ENCODE results near the gene PSENEN. TPM values are rescaled to one million over a fixed set of nuclear protein-coding genes. Genes with fewer than 3 reads are reported as not detected.

The PSENEN gene
- total and polyA plus RNA-seq, 2 of the 8 experiments (the other 6 are each of a cell fraction or from before 2014, with no cell fraction given) = 66.7 to 75.3 TPM

DNA sequence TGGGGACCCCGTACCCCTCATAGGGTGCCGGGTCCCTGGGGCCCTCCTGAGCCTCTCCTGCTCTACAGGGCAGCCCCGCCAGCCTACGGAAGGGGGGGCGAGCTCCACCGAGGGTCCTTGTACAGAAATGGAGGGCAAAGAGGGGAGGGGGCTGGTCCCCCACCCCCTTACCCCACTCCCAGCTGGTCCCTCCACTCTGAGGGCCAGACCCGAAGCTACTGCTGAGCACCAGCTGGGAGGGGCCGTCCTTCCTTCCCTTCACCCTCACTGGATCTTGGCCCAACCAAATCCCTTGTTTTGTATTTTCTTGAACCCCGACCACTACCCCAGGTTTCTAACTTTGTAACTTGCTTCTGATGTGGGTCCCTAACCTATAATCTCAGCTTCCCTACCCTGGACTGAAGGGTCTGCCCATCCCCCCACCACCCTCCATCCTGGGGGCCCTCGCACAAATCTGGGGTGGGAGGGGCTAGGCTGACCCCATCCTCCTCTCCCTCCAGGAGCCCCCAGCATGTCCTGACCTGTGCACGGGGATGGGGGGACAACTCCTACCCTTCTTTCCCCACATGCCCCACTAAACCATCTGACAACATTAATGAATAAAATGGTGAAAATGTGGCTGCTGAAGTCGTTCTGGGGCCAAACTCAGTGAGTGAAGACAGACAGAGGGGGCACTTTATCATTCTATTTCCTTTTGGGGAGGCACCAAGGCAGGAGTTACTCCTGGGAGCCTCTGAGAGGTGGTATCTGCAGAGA, 42.9 kb downstream of the PSENEN start:
- Histone ChIP-seq H3K79me2 (ENCODE audit: control insufficient read depth in 1 of 2, insufficient read depth in 2 of 2, low read length in 2 of 2) (no peaks in the 10 kb centered on the region), H2BK5ac (ENCODE audit: low read depth, low read length) (no peak overlapping the region), H3K27me3 (replicated peaks in 1 of 4; ENCODE audit: control insufficient read depth in 3 of 4, extremely low read depth in 1 of 4, insufficient read depth in 3 of 4, low read length in 3 of 4) (no peaks in the 10 kb centered on the region; a peak in 1 of 7 replicates), H3K4me3 (ENCODE audit: extremely low read depth in 1 of 4, insufficient read depth in 2 of 4, low read depth in 3 of 4, low read length in 4 of 4) (no peak overlapping the region), H4K5ac (ENCODE audit: insufficient read length, low read depth, low read length) (no peak overlapping the region), H3K56ac (replicated peaks; ENCODE audit: insufficient read length, low read depth, low read length) (no peak overlapping the region), H3K14ac (ENCODE audit: insufficient read length) (no peak overlapping the region), H3K23ac (ENCODE audit: insufficient read length) (no peak overlapping the region), H3K23me2 (ENCODE audit: low read depth, low read length) (peaks cover 11% of the 10 kb centered on the region), H3K18ac (ENCODE audit: extremely low read depth, low read length) (no peak overlapping the region), H3K4ac (replicated peaks; ENCODE audit: insufficient read length, low read depth, low read length) (no peak overlapping the region), H3K27ac (ENCODE audit: low read depth, low read length) (no peak overlapping the region), H3K4me2 (ENCODE audit: insufficient read depth in 1 of 2, low read depth in 2 of 2, low read length in 2 of 2) (no peak overlapping the region), H2AFZ (ENCODE audit: low read length) (no peak overlapping the region), H4K20me1 (replicated peaks in 1 of 2; ENCODE audit: control insufficient read depth in 1 of 2, insufficient read depth in 2 of 2, low read length in 2 of 2) (peaks cover 3 to 9% of the 10 kb centered on the region in 2 experiments), H3K36me3 (ENCODE audit: control insufficient read depth in 2 of 4, insufficient read depth in 4 of 4, low read length in 3 of 4) (no peaks in the 10 kb centered on the region), H2BK120ac (replicated peaks; ENCODE audit: low read depth, low read length) (no peak overlapping the region), H2BK20ac (ENCODE audit: low read length) (no peak overlapping the region), H4K8ac (ENCODE audit: extremely low read depth, insufficient read depth, low read length) (no peak overlapping the region), H3K9ac (replicated peaks in 1 of 4; ENCODE audit: extremely low read depth in 1 of 4, low read depth in 3 of 4, low read length in 3 of 4) (no peak overlapping the region), H3K4me1 (replicated peaks in 1 of 4; ENCODE audit: control insufficient read depth in 3 of 4, insufficient read depth in 4 of 4, low read length in 3 of 4) (peaks cover 0 to 10% (median 4%) of the 10 kb centered on the region in 4 experiments; a peak in 5 of 7 replicates), H3K9me3 (ENCODE audit: insufficient read depth in 2 of 2, low read depth in 1 of 2, low read length in 1 of 2) (no peaks in the 10 kb centered on the region), H2BK12ac (ENCODE audit: low read depth, low read length) (no peak overlapping the region), H3K79me1 (ENCODE audit: low read depth, low read length) (no peaks in the 10 kb centered on the region), H2AK5ac (ENCODE audit: low read depth, low read length) (no peak overlapping the region), H4K91ac (replicated peaks; ENCODE audit: insufficient read length, low read length) (no peak overlapping the region), H2BK15ac (ENCODE audit: low read length) (no peak overlapping the region)
- DNase-seq (ENCODE audit: low read depth in 1 of 2, low spot score in 2 of 2) (no peak), FAIRE-seq (no peak)
- 78% methylated on average over 10 of the region's 12 CpGs; no CpG with 5 or more reads in 1 of the 2 experiments for WGBS, 2 experiments (ENCODE audit: extremely low coverage in 1 of 2, insufficient coverage in 1 of 2, insufficient read length in 1 of 2, insufficient replicate concordance in 2 of 2, low coverage in 1 of 2, low lambda C conversion rate in 2 of 2, missing lambda C conversion rate in 1 of 2)
- ChIA-PET POLR2A (ENCODE audit: partially characterized antibody) (interaction anchor here (0.8 to 2.2 kb wide), 3 partner anchors 8 to 61 kb away, joined by 4 to 9 read pairs (median 5); no protein-coding TSS in a partner anchor), CTCF (ENCODE audit: partially characterized antibody) (interaction anchor here (0.6 to 3.8 kb wide), 9 partner anchors 9 to 372 kb away, joined by 3 to 13 read pairs (median 4); no protein-coding TSS in a partner anchor)
- TF ChIP-seq HDAC6 (IDR thresholded peaks at IDR 0.05; ENCODE audit: low read depth, low read length) (no peak), KDM4A (IDR thresholded peaks at IDR 0.05; ENCODE audit: low read depth, low read length, severe bottlenecking) (no peak), POLR2AphosphoS5 (IDR thresholded peaks at IDR 0.05; ENCODE audit: low read depth, low read length) (no peak), CHD2 (IDR thresholded peaks at IDR 0.05; ENCODE audit: low read length) (no peak), TCF12 (IDR thresholded peaks at IDR 0.05; ENCODE audit: low read depth, low read length) (no peak), BRCA1 (IDR thresholded peaks at IDR 0.05; ENCODE audit: low read depth, low read length) (no peak), HDAC2 (IDR thresholded peaks at IDR 0.05; ENCODE audit: borderline replicate concordance in 1 of 2, low read depth in 2 of 2, low read length in 2 of 2) (no peak), BCL11A (IDR thresholded peaks at IDR 0.05; ENCODE audit: low read depth in 2 of 2, low read length in 2 of 2) (no peak), SRF (IDR thresholded peaks at IDR 0.05; ENCODE audit: low read depth, low read length) (no peak), JUND (IDR thresholded peaks at IDR 0.05; ENCODE audit: low read length) (no peak), EP300 (IDR thresholded peaks at IDR 0.05; ENCODE audit: borderline replicate concordance in 1 of 2, low read depth in 2 of 2, low read length in 2 of 2) (no peak)
- TF ChIP-seq, protein P1, sequence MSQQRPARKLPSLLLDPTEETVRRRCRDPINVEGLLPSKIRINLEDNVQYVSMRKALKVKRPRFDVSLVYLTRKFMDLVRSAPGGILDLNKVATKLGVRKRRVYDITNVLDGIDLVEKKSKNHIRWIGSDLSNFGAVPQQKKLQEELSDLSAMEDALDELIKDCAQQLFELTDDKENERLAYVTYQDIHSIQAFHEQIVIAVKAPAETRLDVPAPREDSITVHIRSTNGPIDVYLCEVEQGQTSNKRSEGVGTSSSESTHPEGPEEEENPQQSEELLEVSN (IDR thresholded peaks at IDR 0.05) = no peak

All from H1 (cell line).